ENCODE results near the gene TAGLN2. TPM values are rescaled to one million over a fixed set of nuclear protein-coding genes. Genes with fewer than 3 reads are reported as not detected.

TAGLN2 gene
- total RNA-seq, 1 experiment from 2014 or later, result 464 TPM

DNA sequence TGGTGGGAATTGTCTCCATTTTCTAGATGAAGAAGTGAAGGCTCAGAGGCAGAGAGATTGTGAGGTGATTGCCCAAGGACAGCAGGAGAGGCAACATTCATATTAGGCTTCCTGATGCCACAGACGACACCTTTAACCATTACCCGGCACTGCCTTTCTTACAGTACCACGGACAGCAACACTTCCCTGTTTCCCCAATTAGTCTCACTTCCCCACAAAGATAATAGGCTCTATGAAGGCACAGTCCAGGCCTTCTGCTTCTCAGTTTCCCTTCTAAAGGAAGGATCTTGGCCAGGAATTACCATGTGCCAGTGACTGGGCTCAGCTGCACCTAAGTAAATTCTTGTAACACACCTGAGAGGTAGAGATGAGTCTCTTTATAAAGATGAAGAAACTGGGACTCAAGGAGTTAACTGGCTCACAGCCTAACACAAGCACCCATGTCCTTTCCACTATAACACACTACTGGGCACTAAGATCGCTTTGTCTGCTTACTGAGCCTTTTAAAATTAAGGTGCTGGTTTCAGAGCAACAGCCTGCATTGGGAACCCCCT, 10.5 kb upstream of the TAGLN2 start:
- H3K9me3 Mint-ChIP-seq (ENCODE audit: unreplicated experiment), result no peaks in the 10 kb centered on the region
- ChIA-PET POLR2A (interaction anchor here (1.1 to 2.5 kb wide), 2 partner anchors 10 to 71 kb away, joined by 3 to 9 read pairs; no protein-coding TSS in a partner anchor), CTCF (interaction anchor here (0.6 to 52.4 kb wide), 38 partner anchors 7 to 591 kb away, joined by 3 to 1675 read pairs (median 4); partner anchors contain the start of genes IGSF9, PIGM and TAGLN2)
- H3K4me1 Mint-ChIP-seq (ENCODE audit: insufficient read depth, unreplicated experiment), result peaks cover 22% of the 10 kb centered on the region
- DNase-seq (ENCODE audit: unreplicated experiment), result peak; percentile 45
- no peaks in the 10 kb centered on the region for H3K36me3 Mint-ChIP-seq (ENCODE audit: insufficient read depth, unreplicated experiment)
- H3K27ac Mint-ChIP-seq (ENCODE audit: low read depth, unreplicated experiment), result no peak overlapping the region
- H3K27me3 Mint-ChIP-seq (ENCODE audit: insufficient read depth, unreplicated experiment), result no peaks in the 10 kb centered on the region
- BruUV-seq (replicated peaks), result no TSS peak
- intact Hi-C loops (cut with micrococcal nuclease), result loop anchor here (1.0 to 10.0 kb wide), 5 partner anchors 43 to 439 kb away; partner anchors contain the start of gene KCNJ10
- TF ChIP-seq, protein P1, sequence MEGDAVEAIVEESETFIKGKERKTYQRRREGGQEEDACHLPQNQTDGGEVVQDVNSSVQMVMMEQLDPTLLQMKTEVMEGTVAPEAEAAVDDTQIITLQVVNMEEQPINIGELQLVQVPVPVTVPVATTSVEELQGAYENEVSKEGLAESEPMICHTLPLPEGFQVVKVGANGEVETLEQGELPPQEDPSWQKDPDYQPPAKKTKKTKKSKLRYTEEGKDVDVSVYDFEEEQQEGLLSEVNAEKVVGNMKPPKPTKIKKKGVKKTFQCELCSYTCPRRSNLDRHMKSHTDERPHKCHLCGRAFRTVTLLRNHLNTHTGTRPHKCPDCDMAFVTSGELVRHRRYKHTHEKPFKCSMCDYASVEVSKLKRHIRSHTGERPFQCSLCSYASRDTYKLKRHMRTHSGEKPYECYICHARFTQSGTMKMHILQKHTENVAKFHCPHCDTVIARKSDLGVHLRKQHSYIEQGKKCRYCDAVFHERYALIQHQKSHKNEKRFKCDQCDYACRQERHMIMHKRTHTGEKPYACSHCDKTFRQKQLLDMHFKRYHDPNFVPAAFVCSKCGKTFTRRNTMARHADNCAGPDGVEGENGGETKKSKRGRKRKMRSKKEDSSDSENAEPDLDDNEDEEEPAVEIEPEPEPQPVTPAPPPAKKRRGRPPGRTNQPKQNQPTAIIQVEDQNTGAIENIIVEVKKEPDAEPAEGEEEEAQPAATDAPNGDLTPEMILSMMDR (IDR thresholded peaks at IDR 0.05; ENCODE audit: unreplicated experiment), result no peak
- no peak overlapping the region for H3K4me3 Mint-ChIP-seq (ENCODE audit: unreplicated experiment)

DNA sequence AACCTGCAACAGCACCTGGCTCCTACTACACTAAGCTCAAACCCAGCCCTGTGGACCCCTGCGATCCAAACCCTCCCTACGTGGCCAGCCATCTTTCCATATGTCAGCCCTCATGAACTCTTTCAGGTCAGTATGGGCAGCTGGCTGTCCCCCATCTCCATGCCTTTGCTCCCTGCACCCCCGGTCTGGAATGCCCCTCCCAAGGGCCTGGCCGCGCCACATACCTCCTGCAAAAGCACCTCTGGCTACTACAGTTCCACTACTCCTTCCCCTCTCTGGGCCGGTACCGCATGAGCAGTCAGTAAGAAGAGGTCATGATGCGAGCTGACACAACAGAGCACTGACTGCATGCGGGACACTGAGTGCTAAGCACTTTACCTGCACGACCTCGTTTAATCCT, 10.0 kb upstream of the TAGLN2 start:
- Mint-ChIP-seq H3K4me3 (ENCODE audit: unreplicated experiment) (no peak overlapping the region), H3K4me1 (ENCODE audit: insufficient read depth, unreplicated experiment) (peaks cover 22% of the 10 kb centered on the region), H3K9me3 (ENCODE audit: unreplicated experiment) (no peaks in the 10 kb centered on the region), H3K27ac (ENCODE audit: low read depth, unreplicated experiment) (no peak overlapping the region), H3K36me3 (ENCODE audit: insufficient read depth, unreplicated experiment) (no peaks in the 10 kb centered on the region), H3K27me3 (ENCODE audit: insufficient read depth, unreplicated experiment) (no peaks in the 10 kb centered on the region)
- POLR2A ChIA-PET, result interaction anchor here (1.1 to 2.5 kb wide), 2 partner anchors 11 to 71 kb away, joined by 3 to 9 read pairs; no protein-coding TSS in a partner anchor
- intact Hi-C loops (cut with micrococcal nuclease), result loop anchor here (10.0 kb wide), 2 partner anchors 139 to 439 kb away; partner anchors contain the start of gene KCNJ10
- no peak for DNase-seq (ENCODE audit: unreplicated experiment)
- CTCF ChIA-PET, result interaction anchor here (0.6 to 52.4 kb wide), 31 partner anchors 8 to 464 kb away, joined by 3 to 1675 read pairs (median 6); partner anchors contain the start of genes IGSF9, PIGM and TAGLN2
- BruUV-seq (replicated peaks), result no TSS peak
- TF ChIP-seq, protein P1 (IDR thresholded peaks at IDR 0.05; ENCODE audit: unreplicated experiment), result no peak

DNA sequence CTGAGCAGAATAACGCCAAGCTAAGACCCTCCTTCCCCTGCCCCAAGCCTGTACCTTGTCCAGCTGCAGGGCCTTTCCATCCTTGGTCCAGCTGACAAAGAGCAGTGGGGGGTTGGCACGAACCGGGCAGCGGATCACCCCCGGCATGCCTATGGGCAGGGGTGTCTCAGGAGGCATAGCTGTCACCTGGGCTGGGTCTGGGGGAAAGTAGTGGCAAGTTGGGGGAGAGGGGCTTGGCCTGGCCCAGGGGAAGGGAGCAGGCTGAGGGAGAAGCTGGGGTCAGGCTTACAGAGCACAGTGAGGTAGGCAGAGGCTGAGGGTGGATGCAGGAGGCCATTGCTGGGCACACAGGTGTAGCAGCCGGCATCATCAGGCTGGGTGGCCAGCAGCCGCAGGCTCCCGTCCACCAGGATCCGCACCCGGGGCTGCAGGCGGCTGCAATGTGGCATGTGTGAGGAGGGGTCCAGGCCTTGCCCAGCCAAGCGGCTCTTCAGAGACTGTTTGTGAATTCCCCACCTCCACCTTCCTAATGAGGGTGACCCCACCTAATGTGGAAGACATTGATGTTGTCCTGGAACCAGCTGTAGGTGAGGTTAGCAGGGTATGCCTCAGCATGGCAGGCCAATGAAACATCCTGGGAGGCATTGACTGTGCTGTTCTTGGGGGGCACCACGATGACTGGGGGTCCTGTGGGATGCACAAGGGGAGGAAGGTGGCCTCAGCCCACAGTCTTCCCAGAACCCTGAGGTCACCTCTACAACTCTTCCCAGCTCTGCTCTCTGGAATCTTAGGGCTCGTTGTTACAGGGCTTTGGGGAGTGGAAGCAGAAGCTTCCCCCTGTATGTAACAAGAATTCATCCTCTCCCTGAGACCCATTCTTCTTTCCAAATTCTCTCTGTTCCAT, 9.1 kb upstream of the TAGLN2 start:
- intact Hi-C loops (cut with micrococcal nuclease), result loop anchor here (10.0 kb wide), 2 partner anchors 140 to 440 kb away; partner anchors contain the start of gene KCNJ10
- CTCF ChIA-PET, result interaction anchor here (0.7 to 52.4 kb wide), 23 partner anchors 9 to 309 kb away, joined by 3 to 1675 read pairs (median 6); partner anchors contain the start of genes FCRL6, IGSF8, IGSF9 and TAGLN2
- peaks cover 22% of the 10 kb centered on the region for H3K4me1 Mint-ChIP-seq (ENCODE audit: insufficient read depth, unreplicated experiment)
- H3K9me3 Mint-ChIP-seq (ENCODE audit: unreplicated experiment), result no peaks in the 10 kb centered on the region
- POLR2A ChIA-PET, result interaction anchor here (0.6 to 2.5 kb wide), 6 partner anchors 12 to 270 kb away, joined by 3 to 9 read pairs (median 3); no protein-coding TSS in a partner anchor
- no peaks in the 10 kb centered on the region for H3K27me3 Mint-ChIP-seq (ENCODE audit: insufficient read depth, unreplicated experiment)
- DNase-seq (ENCODE audit: unreplicated experiment), result no peak
- BruUV-seq (replicated peaks), result no TSS peak
- no peaks in the 10 kb centered on the region for H3K36me3 Mint-ChIP-seq (ENCODE audit: insufficient read depth, unreplicated experiment)
- TF ChIP-seq, protein P1 (IDR thresholded peaks at IDR 0.05; ENCODE audit: unreplicated experiment), result no peak
- H3K4me3 Mint-ChIP-seq (ENCODE audit: unreplicated experiment), result no peak overlapping the region
- H3K27ac Mint-ChIP-seq (ENCODE audit: low read depth, unreplicated experiment), result no peak overlapping the region
